Measurements from ENCODE around the gene MBOAT2. TPM values are rescaled to one million over a fixed set of nuclear protein-coding genes. Genes with fewer than 3 reads are reported as not detected.
"Not testable (repeated sequence)": the region's sequence is repeated elsewhere in the genome, so short reads cannot be mapped to it uniquely, and the experiment has no call there.

Gene MBOAT2
- polyA plus RNA-seq, 1 donor (not counting 4 experiments of a cell fraction or from before 2014, with no cell fraction given), result 121 TPM

DNA sequence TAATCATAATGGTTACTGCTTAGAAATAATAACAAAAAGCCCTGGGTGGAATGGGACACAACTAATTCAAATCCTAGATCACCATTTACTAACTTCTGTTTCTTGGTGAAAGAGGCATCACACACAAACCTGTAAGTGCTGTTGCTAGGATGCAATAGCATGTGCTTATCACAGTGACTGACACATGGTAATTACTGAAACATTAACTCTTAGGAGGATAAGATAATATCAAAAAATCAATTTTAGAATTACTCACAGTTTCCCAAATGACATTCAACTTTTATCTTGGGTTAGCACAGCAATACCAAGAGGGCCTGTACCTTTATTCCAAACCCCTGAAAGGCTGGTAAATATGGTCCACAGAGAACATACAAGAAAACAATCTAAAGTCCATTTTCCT lies 69.1 kb downstream of the MBOAT2 start:
- no peak for FAIRE-seq
- dilution Hi-C loops (cut with MboI; ENCODE audit: extremely low pct_ligation_motif_present, low sequenced_read_pairs), result no loop called here

GRCh38 chr2:8932702-8933101 lies 70.8 kb downstream of the MBOAT2 start:
- TF ChIP-seq, protein P1, sequence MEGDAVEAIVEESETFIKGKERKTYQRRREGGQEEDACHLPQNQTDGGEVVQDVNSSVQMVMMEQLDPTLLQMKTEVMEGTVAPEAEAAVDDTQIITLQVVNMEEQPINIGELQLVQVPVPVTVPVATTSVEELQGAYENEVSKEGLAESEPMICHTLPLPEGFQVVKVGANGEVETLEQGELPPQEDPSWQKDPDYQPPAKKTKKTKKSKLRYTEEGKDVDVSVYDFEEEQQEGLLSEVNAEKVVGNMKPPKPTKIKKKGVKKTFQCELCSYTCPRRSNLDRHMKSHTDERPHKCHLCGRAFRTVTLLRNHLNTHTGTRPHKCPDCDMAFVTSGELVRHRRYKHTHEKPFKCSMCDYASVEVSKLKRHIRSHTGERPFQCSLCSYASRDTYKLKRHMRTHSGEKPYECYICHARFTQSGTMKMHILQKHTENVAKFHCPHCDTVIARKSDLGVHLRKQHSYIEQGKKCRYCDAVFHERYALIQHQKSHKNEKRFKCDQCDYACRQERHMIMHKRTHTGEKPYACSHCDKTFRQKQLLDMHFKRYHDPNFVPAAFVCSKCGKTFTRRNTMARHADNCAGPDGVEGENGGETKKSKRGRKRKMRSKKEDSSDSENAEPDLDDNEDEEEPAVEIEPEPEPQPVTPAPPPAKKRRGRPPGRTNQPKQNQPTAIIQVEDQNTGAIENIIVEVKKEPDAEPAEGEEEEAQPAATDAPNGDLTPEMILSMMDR (optimal IDR thresholded peaks at IDR 0.05 in 1 of 3, IDR thresholded peaks at IDR 0.05 in 1 of 3, conservative IDR thresholded peaks at IDR 0.05 in 1 of 3; ENCODE audit: extremely low read depth in 1 of 3, insufficient read depth in 2 of 3, low read length in 3 of 3), result no peak
- no peak for TF ChIP-seq EZH2 (IDR thresholded peaks at IDR 0.05; ENCODE audit: low read length)
- no peak overlapping the region for H3K4me2 ChIP-seq (ENCODE audit: control insufficient read depth, extremely low read depth, insufficient read depth, low read depth, low read length)
- no peaks in the 10 kb centered on the region for H3K9me3 ChIP-seq (ENCODE audit: control insufficient read depth, low read depth, low read length)
- H3K79me2 ChIP-seq (ENCODE audit: control insufficient read depth, insufficient read depth, low read length), result peaks cover 4% of the 10 kb centered on the region
- FAIRE-seq (no peak), DNase-seq (ENCODE audit: low read depth, low spot score) (no peak)
- H3K27ac ChIP-seq (ENCODE audit: control insufficient read depth, insufficient read depth, low read length), result no peak overlapping the region
- no peaks in the 10 kb centered on the region for H3K27me3 ChIP-seq (ENCODE audit: control insufficient read depth, extremely low read depth, insufficient read depth, low read length)
- H3K9ac ChIP-seq (ENCODE audit: control insufficient read depth, extremely low read depth, insufficient read depth, low read length), result no peak overlapping the region
- dilution Hi-C loops (cut with MboI; ENCODE audit: extremely low pct_ligation_motif_present, low sequenced_read_pairs), result no loop called here
- H2AFZ ChIP-seq (ENCODE audit: control insufficient read depth, low read length), result no peak overlapping the region
- H3K36me3 ChIP-seq (ENCODE audit: control insufficient read depth in 2 of 2, extremely low read depth in 1 of 2, insufficient read depth in 2 of 2, low read length in 2 of 2), result peaks cover 7 to 9% of the 10 kb centered on the region in 2 experiments
- no peak overlapping the region for H3K4me3 ChIP-seq (ENCODE audit: control insufficient read depth in 2 of 3, extremely low read depth in 1 of 3, insufficient read depth in 2 of 3, low read depth in 1 of 3, low read length in 3 of 3)
- H3K4me1 ChIP-seq (ENCODE audit: control insufficient read depth, extremely low read depth, insufficient read depth, low read length), result no peaks in the 10 kb centered on the region
- H4K20me1 ChIP-seq (ENCODE audit: control insufficient read depth, extremely low read depth, insufficient read depth, low read length), result no peaks in the 10 kb centered on the region
- peaks cover 2% of the 10 kb centered on the region for H3K9me1 ChIP-seq (ENCODE audit: control insufficient read depth, extremely low read depth, insufficient read depth, low read length)

More for the DNA sequence above, 69.1 kb downstream of the MBOAT2 start:
- peaks cover 13 to 19% of the 10 kb centered on the region in 2 experiments for H3K36me3 ChIP-seq (ENCODE audit: control insufficient read depth in 2 of 2, extremely low read depth in 1 of 2, insufficient read depth in 2 of 2, low read length in 2 of 2)
- H3K4me2 ChIP-seq (ENCODE audit: control insufficient read depth, extremely low read depth, insufficient read depth, low read depth, low read length), result no peak overlapping the region
- no peaks in the 10 kb centered on the region for H3K9me3 ChIP-seq (ENCODE audit: control insufficient read depth, low read depth, low read length)
- no peak overlapping the region for H3K9ac ChIP-seq (ENCODE audit: control insufficient read depth, extremely low read depth, insufficient read depth, low read length)
- H3K27me3 ChIP-seq (ENCODE audit: control insufficient read depth, extremely low read depth, insufficient read depth, low read length), result no peaks in the 10 kb centered on the region
- H3K79me2 ChIP-seq (ENCODE audit: control insufficient read depth, insufficient read depth, low read length), result peaks cover 7% of the 10 kb centered on the region
- peaks cover 3% of the 10 kb centered on the region for H3K9me1 ChIP-seq (ENCODE audit: control insufficient read depth, extremely low read depth, insufficient read depth, low read length)
- H4K20me1 ChIP-seq (ENCODE audit: control insufficient read depth, extremely low read depth, insufficient read depth, low read length), result no peaks in the 10 kb centered on the region
- no peaks in the 10 kb centered on the region for H3K4me1 ChIP-seq (ENCODE audit: control insufficient read depth, extremely low read depth, insufficient read depth, low read length)
- no peak for TF ChIP-seq EZH2 (IDR thresholded peaks at IDR 0.05; ENCODE audit: low read length)
- TF ChIP-seq, protein P1 (optimal IDR thresholded peaks at IDR 0.05 in 1 of 3, IDR thresholded peaks at IDR 0.05 in 1 of 3, conservative IDR thresholded peaks at IDR 0.05 in 1 of 3; ENCODE audit: extremely low read depth in 1 of 3, insufficient read depth in 2 of 3, low read length in 3 of 3), result no peak
- DNase-seq (ENCODE audit: low read depth, low spot score), result no peak
- no peak overlapping the region for H3K27ac ChIP-seq (ENCODE audit: control insufficient read depth, insufficient read depth, low read length)
- H3K4me3 ChIP-seq (ENCODE audit: control insufficient read depth in 2 of 3, extremely low read depth in 1 of 3, insufficient read depth in 2 of 3, low read depth in 1 of 3, low read length in 3 of 3), result no peak overlapping the region
- H2AFZ ChIP-seq (ENCODE audit: control insufficient read depth, low read length), result no peak overlapping the region

GRCh38 chr2:8930185-8930584 lies 73.3 kb downstream of the MBOAT2 start:
- H2AFZ ChIP-seq (ENCODE audit: control insufficient read depth, low read length); H3K4me3 ChIP-seq (ENCODE audit: control insufficient read depth in 2 of 3, extremely low read depth in 1 of 3, insufficient read depth in 2 of 3, low read depth in 1 of 3, low read length in 3 of 3); H3K27ac ChIP-seq (ENCODE audit: control insufficient read depth, insufficient read depth, low read length); H3K9me3 ChIP-seq (ENCODE audit: control insufficient read depth, low read depth, low read length); H4K20me1 ChIP-seq (ENCODE audit: control insufficient read depth, extremely low read depth, insufficient read depth, low read length); H3K9ac ChIP-seq (ENCODE audit: control insufficient read depth, extremely low read depth, insufficient read depth, low read length); H3K4me1 ChIP-seq (ENCODE audit: control insufficient read depth, extremely low read depth, insufficient read depth, low read length); H3K4me2 ChIP-seq (ENCODE audit: control insufficient read depth, extremely low read depth, insufficient read depth, low read depth, low read length); DNase-seq (ENCODE audit: low read depth, low spot score); dilution Hi-C loops (cut with MboI; ENCODE audit: extremely low pct_ligation_motif_present, low sequenced_read_pairs); H3K79me2 ChIP-seq (ENCODE audit: control insufficient read depth, insufficient read depth, low read length); H3K9me1 ChIP-seq (ENCODE audit: control insufficient read depth, extremely low read depth, insufficient read depth, low read length); FAIRE-seq; H3K27me3 ChIP-seq (ENCODE audit: control insufficient read depth, extremely low read depth, insufficient read depth, low read length): not testable (repeated sequence)
- H3K36me3 ChIP-seq (ENCODE audit: control insufficient read depth in 2 of 2, extremely low read depth in 1 of 2, insufficient read depth in 2 of 2, low read length in 2 of 2), result peaks cover 8 to 10% of the 10 kb centered on the region in 2 experiments

Data from keratinocyte (primary cell).